IPS-NIHi7 (cell line): ENCODE measurements around the gene PLCH1.
"Not testable (repeated sequence)": the region's sequence is repeated elsewhere in the genome, so short reads cannot be mapped to it uniquely, and the experiment has no call there.

ENCODE experiments used
- DNase-seq: peaks from one replicate; pipeline ENCODE4 v3.0.0; 2012; ENCODE audit warnings: mixed read lengths; ENCODE audit errors: extremely low spot score

PLCH1 gene

GRCh38 chr3:155418407-155418806, 326.5 kb downstream of the PLCH1 start:
- peak; percentile 30 for DNase-seq

GRCh38 chr3:155417119-155417517, 327.8 kb downstream of the PLCH1 start:
- no peak for DNase-seq

- DNase-seq, result no peak
Measured at GRCh38 chr3:155416500-155417118, 328.3 kb downstream of the PLCH1 start.

GRCh38 chr3:155412904-155413303, 332.0 kb downstream of the PLCH1 start:
- no peak for DNase-seq

GRCh38 chr3:155411500-155412223, 333.2 kb downstream of the PLCH1 start:
- DNase-seq, result no peak

- no peak for DNase-seq
Measured at GRCh38 chr3:155409336-155409735, 335.5 kb downstream of the PLCH1 start.

GRCh38 chr3:155407971-155408370, 336.9 kb downstream of the PLCH1 start:
- DNase-seq, result no peak

GRCh38 chr3:155407331-155407730, 337.5 kb downstream of the PLCH1 start:
- no peak for DNase-seq

- DNase-seq, result no peak
Measured at GRCh38 chr3:155404486-155404885, 340.4 kb downstream of the PLCH1 start.

GRCh38 chr3:155402656-155403055, 342.2 kb downstream of the PLCH1 start:
- no peak for DNase-seq

- no peak for DNase-seq
Measured at GRCh38 chr3:155398046-155398445, 346.8 kb downstream of the PLCH1 start.

- DNase-seq, result not testable (repeated sequence)
Measured at GRCh38 chr3:155394896-155395295, 350.0 kb downstream of the PLCH1 start.

- DNase-seq, result no peak
Measured at GRCh38 chr3:155394240-155394639, 350.6 kb downstream of the PLCH1 start.

GRCh38 chr3:155393316-155393715, 351.6 kb downstream of the PLCH1 start:
- no peak for DNase-seq

GRCh38 chr3:155392138-155392537, 352.7 kb downstream of the PLCH1 start:
- no peak for DNase-seq

- DNase-seq, result no peak
Measured at GRCh38 chr3:155391551-155391958, 353.3 kb downstream of the PLCH1 start.

GRCh38 chr3:155391104-155391503, 353.8 kb downstream of the PLCH1 start:
- DNase-seq, result no peak

- DNase-seq, result no peak
Measured at GRCh38 chr3:155390351-155390750, 354.5 kb downstream of the PLCH1 start.

- no peak for DNase-seq
Measured at GRCh38 chr3:155388417-155388816, 356.5 kb downstream of the PLCH1 start.

- no peak for DNase-seq
Measured at GRCh38 chr3:155387571-155387970, 357.3 kb downstream of the PLCH1 start.

- no peak for DNase-seq
Measured at GRCh38 chr3:155386919-155387318, 358.0 kb downstream of the PLCH1 start.

- DNase-seq, result no peak
Measured at GRCh38 chr3:155385896-155386625, 358.8 kb downstream of the PLCH1 start.
